Nucleus accumbens (tissue), 56 donors: ENCODE measurements around the gene SAP130.

Experiments used
- DNase-seq, 56 donors: peaks; one replicate each; lab custom pipeline; 2025; lab: John Stamatoyannopoulos, UW

The SAP130 gene

DNA sequence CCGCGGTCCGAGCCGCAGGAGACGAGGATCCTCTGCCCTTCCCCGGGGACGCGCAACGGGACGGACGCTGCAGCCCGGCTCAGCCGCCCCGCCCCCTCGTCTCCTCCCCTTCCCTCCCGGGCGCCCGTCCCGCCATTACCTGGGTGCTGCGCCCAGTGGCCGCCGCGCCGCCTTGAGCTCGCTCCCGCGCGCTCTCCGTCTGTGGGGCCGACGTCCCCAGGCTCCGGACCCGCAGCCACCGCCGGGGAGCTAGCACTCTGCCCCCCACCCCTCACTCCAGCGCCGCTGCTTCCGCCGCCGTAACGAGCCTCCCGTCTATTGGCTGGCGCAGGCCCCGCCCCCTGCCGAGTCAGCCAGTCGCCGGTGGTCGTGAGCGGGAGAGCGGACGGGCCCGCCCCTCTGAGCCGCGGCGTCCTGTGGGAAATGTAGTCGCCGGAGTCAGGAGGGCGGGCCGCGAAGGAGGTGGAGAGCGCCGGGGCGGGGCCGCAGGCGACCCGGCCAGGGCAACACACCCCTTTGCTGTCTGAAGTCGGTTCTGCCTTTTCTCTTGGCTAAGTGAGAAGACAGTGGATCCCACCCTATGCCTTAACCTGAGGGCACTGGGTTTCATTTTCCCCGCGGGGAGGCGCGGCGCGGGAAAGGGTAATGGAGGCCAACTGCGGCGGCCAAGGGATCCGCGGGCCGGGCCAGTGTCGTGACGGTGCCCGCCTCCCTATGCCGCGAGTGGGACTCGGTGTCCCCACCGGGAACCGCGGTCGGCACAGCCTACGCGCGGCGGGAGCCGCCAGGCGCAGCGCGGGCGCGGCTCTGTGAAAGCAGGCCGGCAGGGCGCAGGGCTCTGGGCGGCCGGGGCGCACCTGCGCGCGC is at the start of gene SAP130:
Gene SAP130 (minus strand): TSS at position 259 of the 867 bp plus-strand sequence. CDS start 1,767 bp downstream, outside the sequence.
- peak; percentile 77 to 99 (median 95) for DNase-seq

DNA sequence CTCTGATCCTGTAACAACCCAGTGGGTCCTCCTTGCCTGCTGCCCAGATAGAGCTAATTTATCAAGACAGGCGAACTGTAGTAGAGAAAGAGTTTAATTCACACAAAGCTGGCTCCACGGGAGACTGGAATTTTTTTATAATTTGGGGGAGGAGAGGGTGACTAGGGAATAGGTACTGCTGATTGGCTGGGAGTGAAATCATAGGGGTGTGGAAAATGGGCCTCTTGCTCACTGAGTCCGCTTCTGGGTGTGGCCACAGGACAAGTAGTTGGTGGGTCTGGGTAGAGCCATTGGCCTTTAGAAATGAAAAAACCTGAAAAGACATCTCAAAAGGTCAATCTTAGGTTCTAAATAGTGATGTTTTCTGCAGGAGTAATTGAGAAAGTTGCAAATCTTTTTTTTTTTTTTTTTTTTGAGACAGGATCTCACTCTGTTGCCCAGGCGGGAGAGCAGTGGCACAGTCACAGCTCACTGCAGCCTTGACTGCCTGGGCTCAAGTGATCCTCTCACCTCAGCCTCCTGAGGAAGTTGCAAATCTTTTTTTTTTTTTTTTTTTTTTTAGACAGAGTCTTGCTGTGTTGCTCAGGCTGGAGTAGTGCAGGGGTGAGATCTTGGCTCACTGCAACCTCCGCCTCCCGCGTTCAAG is 48.7 kb upstream of the SAP130 start:
- no peak for DNase-seq

GRCh38 chr2:128073278-128073677 is 45.4 kb upstream of the SAP130 start:
- DNase-seq = no peak

- DNase-seq = no peak
Observed at GRCh38 chr2:128069769-128070168, 41.9 kb upstream of the SAP130 start.

GRCh38 chr2:128064353-128064752 is 36.5 kb upstream of the SAP130 start:
- DNase-seq = no peak

GRCh38 chr2:128062571-128062970 is 34.7 kb upstream of the SAP130 start:
- DNase-seq = no peak

GRCh38 chr2:128058114-128058513 is 30.3 kb upstream of the SAP130 start:
- no peak for DNase-seq

DNA sequence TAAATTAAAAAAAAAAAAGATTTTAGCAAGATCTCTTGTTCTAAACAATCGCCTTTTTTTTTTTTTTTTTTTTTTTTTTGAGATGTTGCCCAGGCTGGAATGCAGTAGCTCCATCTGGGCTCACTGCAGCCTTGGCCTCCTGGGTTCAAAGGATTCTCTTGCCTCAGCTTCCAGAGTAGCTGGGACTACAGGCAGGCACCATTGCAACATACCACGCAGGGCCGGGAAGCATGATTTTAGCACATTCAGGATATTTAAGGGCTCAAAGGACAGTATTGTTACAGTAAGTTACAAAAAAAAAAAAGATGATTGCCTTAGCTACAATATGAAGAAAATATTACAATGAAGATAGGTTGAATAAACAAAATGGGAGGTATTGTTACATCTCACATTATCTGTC is 29.5 kb upstream of the SAP130 start:
- no peak for DNase-seq

- DNase-seq = no peak
Observed at GRCh38 chr2:128054104-128054885, 26.4 kb upstream of the SAP130 start.

- DNase-seq = no peak
Observed at GRCh38 chr2:128053331-128053730, 25.5 kb upstream of the SAP130 start.

GRCh38 chr2:128043041-128043440 is 15.2 kb upstream of the SAP130 start:
- DNase-seq = no peak

DNA sequence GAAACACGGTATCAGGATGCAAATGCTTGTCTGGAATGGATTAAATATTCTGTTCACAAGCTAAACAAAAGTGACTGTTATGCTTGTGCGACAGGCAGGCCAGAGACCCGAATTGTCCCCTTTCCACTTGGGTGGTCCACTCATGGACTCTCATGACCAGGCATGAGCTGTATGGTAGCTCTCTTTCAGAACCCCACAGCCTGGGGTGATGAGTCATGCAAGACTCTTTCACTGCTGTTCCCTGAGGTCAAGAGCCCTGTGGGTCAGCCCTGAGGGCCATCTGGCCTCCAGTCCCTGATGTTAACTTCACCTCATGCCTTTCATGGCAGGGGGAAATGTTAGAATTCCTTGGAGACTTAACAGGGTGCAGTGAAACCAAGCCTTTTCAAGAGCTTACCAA is 13.7 kb upstream of the SAP130 start:
- DNase-seq = no peak

GRCh38 chr2:128040166-128040771 is 12.4 kb upstream of the SAP130 start:
- DNase-seq = no peak

- no peak for DNase-seq
Observed at GRCh38 chr2:128039535-128039934, 11.7 kb upstream of the SAP130 start.

GRCh38 chr2:128038411-128038810 is 10.6 kb upstream of the SAP130 start:
- DNase-seq = no peak

- DNase-seq = no peak
Observed at GRCh38 chr2:128037649-128038048, 9.8 kb upstream of the SAP130 start.

DNA sequence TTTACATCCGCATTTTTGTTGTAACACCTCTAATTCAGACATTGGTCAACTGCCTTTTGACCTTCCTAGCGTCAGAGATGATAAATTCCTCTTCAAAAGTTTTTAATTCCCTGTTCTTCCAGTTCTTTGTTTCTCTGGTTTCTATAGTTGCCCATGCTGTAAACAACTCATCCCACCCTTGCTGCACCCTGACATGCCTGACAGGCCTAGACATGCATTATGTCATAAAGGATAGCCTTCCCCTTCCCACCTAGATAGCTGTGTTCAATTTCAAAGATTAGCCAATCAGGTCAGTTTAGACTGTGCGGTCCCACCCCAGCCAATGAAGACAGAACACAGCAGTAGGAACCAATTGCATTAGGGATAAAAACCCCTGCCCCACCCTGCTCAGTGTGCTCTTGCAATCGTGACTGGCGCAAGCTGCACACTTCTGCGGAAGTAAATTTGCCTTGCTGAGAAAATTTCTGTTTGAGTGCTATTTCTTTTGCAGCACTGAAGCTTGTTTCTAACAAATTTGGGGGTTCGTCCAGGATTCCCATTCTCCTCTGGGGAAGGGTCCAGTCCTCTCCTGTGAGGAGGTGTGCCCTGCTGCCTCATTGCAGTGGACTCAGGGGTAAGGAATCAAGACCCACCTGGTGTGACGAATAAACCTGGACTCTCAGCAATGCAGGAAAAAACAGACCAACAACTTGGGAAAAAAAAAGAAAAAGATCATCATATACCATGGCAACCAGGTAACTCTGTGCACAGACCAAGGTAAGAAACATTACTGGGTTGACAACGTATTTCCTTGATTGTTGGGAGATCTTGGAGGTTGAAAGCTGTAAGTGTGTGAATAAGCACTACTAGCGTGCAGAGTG is 9.1 kb upstream of the SAP130 start:
- DNase-seq = no peak

DNA sequence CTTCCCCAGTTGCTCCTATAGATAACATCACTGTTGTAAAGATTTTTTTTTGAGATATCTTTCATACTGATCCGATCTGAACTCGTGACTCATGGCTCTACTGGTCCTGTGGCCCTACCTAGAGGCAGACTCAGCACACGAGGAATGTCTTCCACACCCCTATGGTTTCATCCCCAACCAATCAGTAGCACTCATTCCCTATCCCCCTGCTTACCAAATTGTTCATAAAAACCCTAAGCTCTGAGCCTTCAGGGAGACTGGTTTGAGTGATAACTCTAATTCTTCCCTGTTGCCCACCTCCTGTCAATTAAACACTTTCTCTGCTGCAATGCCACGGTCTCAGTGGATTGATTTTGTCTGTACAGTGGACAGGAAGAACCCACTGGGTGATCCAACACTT is 4.2 kb upstream of the SAP130 start:
- no peak for DNase-seq

GRCh38 chr2:128028668-128029054 is 802 bp upstream of the SAP130 start:
- no peak for DNase-seq

- DNase-seq = peak; percentile 87 to 100 (median 99)
Observed at GRCh38 chr2:128027278-128027800, 520 bp downstream of the SAP130 start.
